Testis (tissue), 3 donors: ENCODE results near the gene MAGI2. TPM values are rescaled to one million over a fixed set of nuclear protein-coding genes. Genes with fewer than 3 reads are reported as not detected.
"Not testable (repeated sequence)": the region's sequence is repeated elsewhere in the genome, so short reads cannot be mapped to it uniquely, and the experiment has no call there.

ENCODE experiments used
- DNase-seq: peaks from one replicate; pipeline ENCODE4 v3.0.0-alpha.2; 2019
- H3K27ac ChIP-seq, 2 donors: fragments of 200-600 bp; sonication (generic); one replicate each; pipeline ENCODE4 v1.5.1; 2019
- H3K27me3 ChIP-seq: fragments of 200-600 bp; sonication (generic); one replicate; pipeline ENCODE4 v1.5.1; 2019
- H3K36me3 ChIP-seq: fragments of 200-600 bp; sonication (generic); one replicate; pipeline ENCODE4 v1.5.1; 2017; ENCODE audit warnings: low read depth; ENCODE audit errors: missing control alignments
- H3K4me1 ChIP-seq: fragments of 200-600 bp; sonication (generic); one replicate; pipeline ENCODE4 v1.5.1; 2019
- H3K4me3 ChIP-seq, 2 donors: fragments of 200-600 bp; sonication (generic); one replicate each; pipeline ENCODE4 v1.5.1; 2017 to 2019
- H3K9me3 ChIP-seq: fragments of 200-600 bp; sonication (generic); one replicate; pipeline ENCODE4 v1.5.1; 2017
- CTCF ChIP-seq, 3 experiments: fragments of 450-650 bp in 2 of 3; fragments of 200-600 bp in 1 of 3; sonication (generic) in 1 of 3; IDR thresholded peaks; one replicate each; pipeline ENCODE4 v1.5.1; 2016 to 2019; ENCODE audit warnings: antibody characterized with exemption in 3 of 3, mild to moderate bottlenecking in 2 of 3, moderate library complexity in 1 of 3
- POLR2A ChIP-seq: fragments of 450-650 bp; IDR thresholded peaks from one replicate; pipeline ENCODE4 v1.6.1; 2017; ENCODE audit warnings: antibody characterized with exemption, mild to moderate bottlenecking, moderate library complexity
- WGBS, 2 donors: methylation state at CpG; one replicate each; pipeline ENCODE4 v1.1.5; 2018; 5-methylcytosine and 5-hydroxymethylcytosine counted together
- intact Hi-C: fragments of 100-400 bp; cut with DNase I; formaldehyde crosslinking; loops from one replicate; pipeline ENCODE4 v1.15.1; 2023; ENCODE audit warnings: low total_unique reads
- polyA plus RNA-seq: library from polyadenylated mRNA; stranded (reverse); fragments of 350-450 nt; fragmentation: Illumina TruSeq; extraction: RNeasy Lipid Tissue Mini Kit (QIAGEN cat#74804); gene quantifications from one replicate; pipeline ENCODE4 v1.2.3, GENCODE V29; 2014; ENCODE audit warnings: low read depth, low replicate concordance; ENCODE audit not compliant: insufficient read depth
- total RNA-seq, 2 donors: library from RNA; depleted of rRNA; stranded (reverse); fragments of >200 nt; gene quantifications; one replicate each; pipeline ENCODE4 v1.2.3, GENCODE V29; 2016

The MAGI2 gene
- total and polyA plus RNA-seq, 3 donors from 2014 or later = 11.2 to 13.1 (median 12.4) TPM

- Histone ChIP-seq H3K27me3 (no peaks in the 10 kb centered on the region), H3K9me3 (no peaks in the 10 kb centered on the region), H3K4me3 (no peak overlapping the region), H3K36me3 (no peaks in the 10 kb centered on the region), H3K4me1 (no peaks in the 10 kb centered on the region), H3K27ac (no peak overlapping the region)
- 95 to 97% methylated on average over 10 of the region's 10 CpGs for WGBS, 2 donors
- TF ChIP-seq CTCF (IDR thresholded peaks at IDR 0.05) (no peak), POLR2A (no peak)
- no peak for DNase-seq
- intact Hi-C loops = no loop called here
These were observed 1447.3 kb downstream of the MAGI2 start for GRCh38 chr7:78006063-78006755.

GRCh38 chr7:78002715-78003114 lies 1450.8 kb downstream of the MAGI2 start:
- H3K9me3 ChIP-seq = no peaks in the 10 kb centered on the region
- H3K27ac ChIP-seq = no peak overlapping the region
- H3K4me1 ChIP-seq = no peaks in the 10 kb centered on the region
- no peaks in the 10 kb centered on the region for H3K27me3 ChIP-seq
- no peaks in the 10 kb centered on the region for H3K36me3 ChIP-seq
- WGBS, 2 donors = 91 to 97% methylated on average over 4 of the region's 4 CpGs
- no peak for DNase-seq
- intact Hi-C loops = no loop called here
- no peak for TF ChIP-seq POLR2A
- no peak for TF ChIP-seq CTCF (IDR thresholded peaks at IDR 0.05)
- no peak overlapping the region for H3K4me3 ChIP-seq

DNA sequence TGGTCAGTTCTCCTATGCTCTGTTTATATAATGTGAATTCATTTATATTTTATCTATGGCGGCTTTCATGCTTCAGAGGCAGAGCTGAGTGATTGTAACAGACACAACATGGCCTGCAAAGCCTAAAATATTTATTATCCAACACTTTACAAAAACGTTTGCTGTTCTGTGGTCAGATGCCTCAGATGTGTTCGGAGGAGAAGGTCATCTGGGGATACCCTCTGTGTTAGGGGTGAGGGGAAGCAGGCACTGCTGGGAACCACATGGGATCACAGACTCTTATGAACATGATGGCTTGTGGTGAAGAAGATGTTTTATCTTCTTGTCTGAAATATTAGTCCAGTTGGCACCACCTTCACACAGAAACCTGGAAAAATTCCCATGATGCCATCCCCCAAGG lies 1451.4 kb downstream of the MAGI2 start:
- H3K27me3 ChIP-seq = no peaks in the 10 kb centered on the region
- TF ChIP-seq POLR2A = no peak
- no peak for TF ChIP-seq CTCF (IDR thresholded peaks at IDR 0.05)
- no peak overlapping the region for H3K4me3 ChIP-seq
- H3K9me3 ChIP-seq = no peaks in the 10 kb centered on the region
- 70 to 75% methylated on average over 3 of the region's 3 CpGs for WGBS, 2 donors
- H3K27ac ChIP-seq = no peak overlapping the region
- no peak for DNase-seq
- no peaks in the 10 kb centered on the region for H3K36me3 ChIP-seq
- no peaks in the 10 kb centered on the region for H3K4me1 ChIP-seq
- intact Hi-C loops = no loop called here

GRCh38 chr7:77999168-77999567 lies 1454.3 kb downstream of the MAGI2 start:
- WGBS, 2 donors = 60 to 75% methylated on average over 3 of the region's 3 CpGs
- H3K27me3 ChIP-seq, H3K4me3 ChIP-seq, H3K36me3 ChIP-seq, intact Hi-C loops, H3K4me1 ChIP-seq, DNase-seq, H3K27ac ChIP-seq, H3K9me3 ChIP-seq: not testable (repeated sequence)

DNA sequence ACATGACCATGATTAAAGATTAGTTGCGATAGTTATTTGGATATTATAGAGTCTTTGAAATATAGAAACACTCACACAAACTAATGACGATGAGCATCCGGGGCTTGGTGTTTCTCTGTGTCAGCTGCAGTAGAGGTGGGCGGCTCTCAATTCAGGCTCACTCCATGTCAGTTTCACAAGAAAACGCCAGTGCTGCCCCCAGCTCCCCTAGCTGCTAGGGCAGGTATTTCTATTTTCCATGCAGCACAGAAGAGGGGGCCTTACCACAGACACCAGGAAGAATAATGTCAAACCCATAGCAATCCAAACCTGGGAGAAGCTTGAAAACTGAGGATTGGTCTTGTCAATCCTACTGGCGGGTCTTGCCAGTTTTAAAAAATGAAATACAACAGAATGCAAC lies 1457.8 kb downstream of the MAGI2 start:
- intact Hi-C loops = no loop called here
- 66 to 68% methylated on average over 6 of the region's 6 CpGs for WGBS, 2 donors
- Histone ChIP-seq H3K9me3 (no peaks in the 10 kb centered on the region), H3K27ac (no peak overlapping the region), H3K4me3 (no peak overlapping the region), H3K27me3 (no peaks in the 10 kb centered on the region), H3K4me1 (no peaks in the 10 kb centered on the region), H3K36me3 (no peaks in the 10 kb centered on the region)
- no peak for DNase-seq
- TF ChIP-seq CTCF (IDR thresholded peaks at IDR 0.05) (no peak), POLR2A (no peak)
